ENCODE measurements around the gene ACP3.

DNA sequence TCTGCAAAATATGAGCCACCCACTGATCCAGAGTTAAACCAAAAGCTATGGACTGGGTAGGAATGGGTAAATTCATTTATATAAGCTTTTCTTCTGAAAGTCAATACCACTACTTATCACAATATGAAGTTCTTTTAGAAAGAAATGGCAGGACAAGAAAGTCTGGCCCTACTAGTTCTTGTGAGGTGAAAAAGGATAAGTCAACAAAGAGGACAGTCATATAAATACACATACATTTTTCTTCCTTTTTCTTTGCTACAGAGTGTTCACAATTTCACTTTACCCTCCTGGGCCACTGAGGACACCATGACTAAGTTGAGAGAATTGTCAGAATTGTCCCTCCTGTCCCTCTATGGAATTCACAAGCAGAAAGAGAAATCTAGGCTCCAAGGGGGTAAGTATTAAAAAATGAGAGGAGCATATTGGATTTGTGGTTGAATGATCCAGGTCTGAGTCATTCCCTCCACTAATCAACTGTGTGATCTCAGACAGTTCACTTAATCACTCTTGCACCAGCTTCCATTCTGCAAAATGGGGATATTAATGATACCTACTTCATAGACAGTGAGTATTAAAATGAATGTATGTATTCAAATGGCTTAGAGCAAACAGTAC, 27.6 kb downstream of the ACP3 start:
- TF ChIP-seq, protein P1, sequence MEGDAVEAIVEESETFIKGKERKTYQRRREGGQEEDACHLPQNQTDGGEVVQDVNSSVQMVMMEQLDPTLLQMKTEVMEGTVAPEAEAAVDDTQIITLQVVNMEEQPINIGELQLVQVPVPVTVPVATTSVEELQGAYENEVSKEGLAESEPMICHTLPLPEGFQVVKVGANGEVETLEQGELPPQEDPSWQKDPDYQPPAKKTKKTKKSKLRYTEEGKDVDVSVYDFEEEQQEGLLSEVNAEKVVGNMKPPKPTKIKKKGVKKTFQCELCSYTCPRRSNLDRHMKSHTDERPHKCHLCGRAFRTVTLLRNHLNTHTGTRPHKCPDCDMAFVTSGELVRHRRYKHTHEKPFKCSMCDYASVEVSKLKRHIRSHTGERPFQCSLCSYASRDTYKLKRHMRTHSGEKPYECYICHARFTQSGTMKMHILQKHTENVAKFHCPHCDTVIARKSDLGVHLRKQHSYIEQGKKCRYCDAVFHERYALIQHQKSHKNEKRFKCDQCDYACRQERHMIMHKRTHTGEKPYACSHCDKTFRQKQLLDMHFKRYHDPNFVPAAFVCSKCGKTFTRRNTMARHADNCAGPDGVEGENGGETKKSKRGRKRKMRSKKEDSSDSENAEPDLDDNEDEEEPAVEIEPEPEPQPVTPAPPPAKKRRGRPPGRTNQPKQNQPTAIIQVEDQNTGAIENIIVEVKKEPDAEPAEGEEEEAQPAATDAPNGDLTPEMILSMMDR (conservative IDR thresholded peaks at IDR 0.05; ENCODE audit: low read depth, low read length), result no peak
- TF ChIP-seq EZH2 (IDR thresholded peaks at IDR 0.05; ENCODE audit: borderline replicate concordance, low read depth, low read length, poor library complexity, severe bottlenecking), result no peak
